IMR-90 (cell line): ENCODE results near the gene KCNIP1. TPM values are rescaled to one million over a fixed set of nuclear protein-coding genes. Genes with fewer than 3 reads are reported as not detected.

Experiments used
- ATAC-seq: fragments of 200-7000 bp; cut with Tn5 transposase; 2 replicates; pipeline ENCODE4 v1.9.1; 2020; ENCODE audit warnings: low read depth, mild to moderate bottlenecking, moderate library complexity
- BruUV-seq: library from RNA; stranded (reverse); fragments of 400-500 nt; replicated peaks from 2 replicates; lab custom pipeline; 2021; lab: Mats Ljungman, UMichigan
- CTCF ChIA-PET: fragments of 300-600 bp; formaldehyde crosslinking; extraction: SDS; loops from one replicate; lab custom pipeline; 2021; ENCODE audit warnings: antibody characterized with exemption; lab: Yijun Ruan, JAX
- POLR2A ChIA-PET: fragments of 300-600 bp; sonication (Branson Sonifier 250); formaldehyde crosslinking; loops from one replicate; lab custom pipeline; 2022; ENCODE audit warnings: antibody characterized with exemption; ENCODE audit not compliant: unreplicated experiment; lab: Charles Lee
- DNase-seq: peaks from one replicate; pipeline ENCODE4 v3.0.0; 2013
- H2AFZ ChIP-seq: replicated peaks from 2 replicates; pipeline ENCODE3; 2013; ENCODE audit warnings: low read length, mild to moderate bottlenecking; ENCODE audit not compliant: poor library complexity
- H2AK5ac ChIP-seq: 2 replicates; pipeline ENCODE4 v1.6.1; 2013; ENCODE audit warnings: low read depth, low read length, inconsistent platforms
- H2AK9ac ChIP-seq: replicated peaks from 2 replicates; pipeline ENCODE3; 2013; ENCODE audit warnings: mild to moderate bottlenecking, low read depth, low read length, moderate library complexity; ENCODE audit not compliant: poor library complexity
- H2BK120ac ChIP-seq: 2 replicates; pipeline ENCODE4 v1.6.1; 2013; ENCODE audit warnings: low read depth, low read length, inconsistent platforms
- H2BK15ac ChIP-seq: 3 replicates; pipeline ENCODE4 v1.6.1; 2013; ENCODE audit warnings: low read depth, low read length, inconsistent platforms
- H2BK20ac ChIP-seq: 2 replicates; pipeline ENCODE4 v1.6.1; 2013; ENCODE audit warnings: low read depth, mild to moderate bottlenecking, inconsistent platforms, low read length, moderate library complexity
- H2BK5ac ChIP-seq: 2 replicates; pipeline ENCODE4 v1.6.1; 2013; ENCODE audit warnings: mild to moderate bottlenecking, low read depth, low read length, inconsistent platforms; ENCODE audit not compliant: poor library complexity, severe bottlenecking
- H3K14ac ChIP-seq: replicated peaks from 2 replicates; pipeline ENCODE4 v1.6.1; 2013; ENCODE audit warnings: low read depth, low read length, inconsistent platforms
- H3K18ac ChIP-seq: 2 replicates; pipeline ENCODE4 v1.6.1; 2013; ENCODE audit warnings: low read depth, low read length, control low read depth
- H3K23ac ChIP-seq: 2 replicates; pipeline ENCODE4 v1.6.1; 2013; ENCODE audit warnings: low read depth, low read length, inconsistent platforms
- H3K27ac ChIP-seq: 2 replicates; pipeline ENCODE4 v1.5.1; 2013; ENCODE audit warnings: mild to moderate bottlenecking, control low read depth, low read length; ENCODE audit not compliant: insufficient read depth
- H3K27me3 ChIP-seq: 2 replicates; pipeline ENCODE4 v1.6.1; 2013; ENCODE audit warnings: low read length; ENCODE audit not compliant: control insufficient read depth, insufficient read depth
- H3K36me3 ChIP-seq: 2 replicates; pipeline ENCODE4 v1.6.1; 2013; ENCODE audit warnings: low read length, mixed read lengths; ENCODE audit not compliant: control insufficient read depth, insufficient read depth
- H3K4ac ChIP-seq: 2 replicates; pipeline ENCODE4 v1.6.1; 2013; ENCODE audit warnings: low read depth, low read length, inconsistent platforms
- H3K4me1 ChIP-seq: 2 replicates; pipeline ENCODE4 v1.6.1; 2013; ENCODE audit warnings: low read length, mixed read lengths; ENCODE audit not compliant: control insufficient read depth, insufficient read depth
- H3K4me2 ChIP-seq: 2 replicates; pipeline ENCODE4 v1.6.1; 2013; ENCODE audit warnings: low read depth, mild to moderate bottlenecking, control low read depth, low read length, moderate library complexity
- H3K4me3 ChIP-seq: 2 replicates; pipeline ENCODE4 v1.5.1; 2013; ENCODE audit warnings: low read depth, mild to moderate bottlenecking, control low read depth, low read length, moderate library complexity; ENCODE audit not compliant: insufficient read depth
- H3K56ac ChIP-seq: 2 replicates; pipeline ENCODE4 v1.6.1; 2013; ENCODE audit warnings: low read length, inconsistent platforms; ENCODE audit not compliant: insufficient read depth; ENCODE audit errors: extremely low read depth
- H3K79me1 ChIP-seq, 2 experiments: 2 replicates each; pipeline ENCODE4 v1.6.1; 2013; ENCODE audit warnings: low read length in 2 of 2, inconsistent platforms in 1 of 2, low read depth in 1 of 2
- H3K9ac ChIP-seq: 2 replicates; pipeline ENCODE4 v1.6.1; 2013; ENCODE audit warnings: low read depth, low read length, control low read depth
- H3K9me1 ChIP-seq: 2 replicates; pipeline ENCODE4 v1.6.1; 2013; ENCODE audit warnings: low read length, inconsistent platforms; ENCODE audit not compliant: insufficient read depth
- H3K9me3 ChIP-seq: 2 replicates; pipeline ENCODE4 v1.6.1; 2013; ENCODE audit warnings: low read length; ENCODE audit not compliant: control insufficient read depth, insufficient read depth
- H4K20me1 ChIP-seq: 2 replicates; pipeline ENCODE4 v1.6.1; 2013; ENCODE audit warnings: low read length, inconsistent platforms; ENCODE audit not compliant: insufficient read depth
- H4K5ac ChIP-seq: 2 replicates; pipeline ENCODE4 v1.6.1; 2013; ENCODE audit warnings: mild to moderate bottlenecking, low read depth, low read length, control low read depth
- H4K8ac ChIP-seq, 2 experiments: 2 replicates each; pipeline ENCODE4 v1.6.1; 2013; ENCODE audit warnings: low read depth in 2 of 2, low read length in 2 of 2, control low read depth in 1 of 2, inconsistent platforms in 1 of 2
- H4K91ac ChIP-seq: 2 replicates; pipeline ENCODE4 v1.6.1; 2013; ENCODE audit warnings: low read depth, low read length, inconsistent platforms; ENCODE audit not compliant: insufficient read depth
- BHLHE40 ChIP-seq: fragments of 150-350 bp; IDR thresholded peaks from 2 replicates; pipeline ENCODE4 v1.6.1; 2016; ENCODE audit warnings: mild to moderate bottlenecking, low read depth, low read length
- CEBPB ChIP-seq: IDR thresholded peaks from 2 replicates; pipeline ENCODE4 v1.6.1; 2012; ENCODE audit warnings: low read depth, low read length, improper control_type of control experiment
- CHD1 ChIP-seq: IDR thresholded peaks from 2 replicates; pipeline ENCODE4 v1.6.1; 2012; ENCODE audit warnings: low read depth, low read length, improper control_type of control experiment
- CTCF ChIP-seq: conservative IDR thresholded peaks from 2 replicates; pipeline ENCODE4 v1.5.1; 2012; ENCODE audit warnings: mild to moderate bottlenecking, low read depth, low read length, improper control_type of control experiment
- ELK1 ChIP-seq: fragments of 150-350 bp; IDR thresholded peaks from 2 replicates; pipeline ENCODE4 v1.6.1; 2016; ENCODE audit warnings: low read depth, mild to moderate bottlenecking, low read length, moderate library complexity, borderline replicate concordance
- FOS ChIP-seq: fragments of 150-350 bp; IDR thresholded peaks from 2 replicates; pipeline ENCODE4 v1.6.1; 2016; ENCODE audit warnings: low read depth, low read length
- MAFK ChIP-seq: IDR thresholded peaks from 2 replicates; pipeline ENCODE4 v1.6.1; 2012; ENCODE audit warnings: low read depth, low read length, improper control_type of control experiment
- MAZ ChIP-seq: IDR thresholded peaks from 2 replicates; pipeline ENCODE4 v1.6.1; 2012; ENCODE audit warnings: low read depth, mild to moderate bottlenecking, low read length, improper control_type of control experiment, moderate library complexity, borderline replicate concordance
- MXI1 ChIP-seq: IDR thresholded peaks from 2 replicates; pipeline ENCODE4 v1.6.1; 2012; ENCODE audit warnings: low read depth, mild to moderate bottlenecking, low read length, moderate library complexity, borderline replicate concordance
- NFE2L2 ChIP-seq: fragments of 150-350 bp; IDR thresholded peaks from 2 replicates; pipeline ENCODE4 v1.6.1; 2016; ENCODE audit warnings: low read depth, mild to moderate bottlenecking, low read length
- POLR2A ChIP-seq: IDR thresholded peaks from 2 replicates; pipeline ENCODE4 v1.6.1; 2012; ENCODE audit warnings: mild to moderate bottlenecking, low read depth, low read length
- RAD21 ChIP-seq: IDR thresholded peaks from 2 replicates; pipeline ENCODE4 v1.6.1; 2012; ENCODE audit warnings: low read length, improper control_type of control experiment
- RCOR1 ChIP-seq: IDR thresholded peaks from 2 replicates; pipeline ENCODE4 v1.6.1; 2012; ENCODE audit warnings: mild to moderate bottlenecking, low read length, improper control_type of control experiment; ENCODE audit not compliant: insufficient replicate concordance
- RFX5 ChIP-seq: IDR thresholded peaks from 2 replicates; pipeline ENCODE4 v1.8.0; 2012; ENCODE audit warnings: low read depth, mild to moderate bottlenecking, low read length, moderate library complexity
- SMC3 ChIP-seq: fragments of 150-350 bp; IDR thresholded peaks from 2 replicates; pipeline ENCODE4 v1.6.1; 2016; ENCODE audit warnings: low read depth, mild to moderate bottlenecking, antibody characterized with exemption, low read length, moderate library complexity
- USF2 ChIP-seq: fragments of 150-350 bp; IDR thresholded peaks from 2 replicates; pipeline ENCODE4 v1.6.1; 2017; ENCODE audit warnings: mild to moderate bottlenecking, antibody characterized with exemption, low read length, low read depth
- WGBS, 2 experiments: methylation state at CpG; one replicate each; pipeline versions ENCODE4 v1.1.5 to v1.1.7; 2013; ENCODE audit warnings: missing lambda C conversion rate in 2 of 2; ENCODE audit not compliant: insufficient read length in 1 of 2; ENCODE audit errors: extremely low coverage in 2 of 2; 5-methylcytosine and 5-hydroxymethylcytosine counted together
- dilution Hi-C: fragments of 300-500 bp; cut with HindIII; formaldehyde crosslinking; loops from one replicate; pipeline ENCODE4 v1.14.3; 2018; ENCODE audit warnings: low sequenced_read_pairs; ENCODE audit not compliant: unreplicated experiment
- in situ Hi-C: fragments of 300-500 bp; cut with MboI; formaldehyde crosslinking; loops from 3 replicates; pipeline ENCODE4 v1.14.3; 2019; ENCODE audit warnings: low sequenced_read_pairs, inconsistent platforms, mixed read lengths
- intact Hi-C: fragments of 100-400 bp; cut with micrococcal nuclease; formaldehyde crosslinking; loops from 2 replicates; pipeline ENCODE4 v1.10.0; 2022
- polyA plus RNA-seq, 3 experiments: library from polyadenylated mRNA; depleted of rRNA; stranded (reverse); fragments of >200 nt; gene quantifications; 2 replicates each; pipeline ENCODE4 v1.2.3, GENCODE V29; 2012; ENCODE audit warnings: low replicate concordance in 1 of 3
- total RNA-seq: library from RNA; depleted of rRNA; stranded (reverse); fragments of >200 nt; gene quantifications from 2 replicates; pipeline ENCODE4 v1.2.3, GENCODE V29; 2012

The KCNIP1 gene
- total and polyA plus RNA-seq, 2 of the 4 experiments (the other 2 are of a cell fraction): not detected

- WGBS, 2 experiments: 60% methylated on average over 1 of the region's 8 CpGs; no CpG with 5 or more reads in 1 of the 2 experiments
- no peaks in the 10 kb centered on the region for H3K9me3 ChIP-seq
- H3K36me3 ChIP-seq: no peaks in the 10 kb centered on the region
- ATAC-seq: no peak
- in situ Hi-C loops: no loop called here
- no peak overlapping the region for H3K14ac ChIP-seq
- H3K4me3 ChIP-seq: no peak overlapping the region
- ChIA-PET CTCF (no interaction called here), POLR2A (no interaction called here)
- H3K27me3 ChIP-seq: peaks cover 5% of the 10 kb centered on the region
- no peak overlapping the region for H2BK5ac ChIP-seq
- no peak for DNase-seq
- dilution Hi-C loops: no loop called here
- H4K91ac ChIP-seq: no peak overlapping the region
- no peak overlapping the region for H3K27ac ChIP-seq
- TF ChIP-seq NFE2L2 (no peak), CTCF (no peak), RFX5 (no peak), SMC3 (no peak), FOS (no peak), ELK1 (no peak), USF2 (no peak), RAD21 (no peak), BHLHE40 (no peak), RCOR1 (no peak), MXI1 (no peak), MAZ (no peak), CHD1 (no peak), POLR2A (no peak), MAFK (no peak), CEBPB (no peak)
- H3K23ac ChIP-seq: no peak overlapping the region
- no peaks in the 10 kb centered on the region for H3K4me1 ChIP-seq
- H2AK9ac ChIP-seq: no peak overlapping the region
- H2BK20ac ChIP-seq: no peak overlapping the region
- intact Hi-C loops: loop anchor here (10.0 kb wide), 1 partner anchor 363 kb away; no protein-coding TSS in a partner anchor
- no peaks in the 10 kb centered on the region for H3K9me1 ChIP-seq
- H3K56ac ChIP-seq: no peak overlapping the region
- no peak overlapping the region for H3K18ac ChIP-seq
- H4K5ac ChIP-seq: no peak overlapping the region
- H3K4me2 ChIP-seq: no peak overlapping the region
- no peak overlapping the region for H3K4ac ChIP-seq
- H3K9ac ChIP-seq: no peak overlapping the region
- no peaks in the 10 kb centered on the region for H4K20me1 ChIP-seq
- H2BK15ac ChIP-seq: no peak overlapping the region
- H4K8ac ChIP-seq: no peak overlapping the region
- no peak overlapping the region for H2AK5ac ChIP-seq
- H2BK120ac ChIP-seq: no peak overlapping the region
- H3K79me1 ChIP-seq: no peaks in the 10 kb centered on the region
- peak overlapping the region; percentile 48 for H2AFZ ChIP-seq
- no TSS peak for BruUV-seq
Measured at GRCh38 chr5:170628028-170628427, 124.2 kb downstream of the KCNIP1 start.
